Activated CD8-positive, alpha-beta memory T cell treated with anti-CD3 and anti-CD28 coated beads for 1 hour (primary cell): Measurements from ENCODE around the gene SLC26A4.

ENCODE experiments used
- DNase-seq, 2 donors: peaks; one replicate each; pipeline ENCODE4 v3.0.0-alpha.2; 2020; ENCODE audit warnings: low read depth in 1 of 2; ENCODE audit errors: extremely low read depth in 1 of 2

SLC26A4 gene

GRCh38 chr7:107743567-107744344 lies 83.1 kb downstream of the SLC26A4 start, which contains the start of gene CBLL1:
Gene CBLL1, plus strand, starts transcription at chr7:107744142. Its CDS starts 22 bp downstream, at chr7:107744164.
- DNase-seq = peak; percentile 91 to 97

- no peak for DNase-seq
Observed at GRCh38 chr7:107744345-107744750, 83.7 kb downstream of the SLC26A4 start.

- DNase-seq = no peak
Observed at GRCh38 chr7:107746006-107746405, 85.4 kb downstream of the SLC26A4 start.

- DNase-seq = no peak
Observed at GRCh38 chr7:107751113-107751512, 90.5 kb downstream of the SLC26A4 start.

- no peak for DNase-seq
Observed at GRCh38 chr7:107754642-107755041, 94.0 kb downstream of the SLC26A4 start.

GRCh38 chr7:107758667-107759066 lies 98.0 kb downstream of the SLC26A4 start:
- DNase-seq = no peak

- no peak for DNase-seq
Observed at GRCh38 chr7:107767391-107767790, 106.8 kb downstream of the SLC26A4 start.
